CD4-positive, alpha-beta T cell treated with Interleukin-15 for 1 hour (primary cell): ENCODE results near the gene RUSF1.

ENCODE experiments used
- DNase-seq: peaks from one replicate; pipeline ENCODE4 v3.0.0-alpha.2; 2020

RUSF1 gene

GRCh38 chr16:31467151-31467773, 40.9 kb downstream of the RUSF1 start:
- DNase-seq, result no peak

GRCh38 chr16:31466381-31466841, 41.8 kb downstream of the RUSF1 start:
- no peak for DNase-seq

GRCh38 chr16:31465788-31466370, 42.3 kb downstream of the RUSF1 start:
- DNase-seq, result no peak

GRCh38 chr16:31464781-31465260, 43.4 kb downstream of the RUSF1 start:
- no peak for DNase-seq

- no peak for DNase-seq
These were observed 43.8 kb downstream of the RUSF1 start for GRCh38 chr16:31464348-31464769.

- DNase-seq, result no peak
These were observed 46.0 kb downstream of the RUSF1 start for GRCh38 chr16:31461921-31462804.

- no peak for DNase-seq
These were observed 46.8 kb downstream of the RUSF1 start for GRCh38 chr16:31461201-31461920.

- DNase-seq, result no peak
These were observed 47.6 kb downstream of the RUSF1 start for GRCh38 chr16:31460582-31461002.

GRCh38 chr16:31459687-31460581, 48.3 kb downstream of the RUSF1 start:
- DNase-seq, result peak; percentile 100

- peak; percentile 98 for DNase-seq
These were observed 49.1 kb downstream of the RUSF1 start, which contains the start of gene ARMC5 for GRCh38 chr16:31458844-31459686. ARMC5 (plus strand) TSS chr16:31459501; CDS start chr16:31459525, 24 bp downstream.

GRCh38 chr16:31458073-31458843, 49.9 kb downstream of the RUSF1 start:
- DNase-seq, result peak; percentile 56

GRCh38 chr16:31456988-31457360, 51.2 kb downstream of the RUSF1 start:
- peak; percentile 15 for DNase-seq

GRCh38 chr16:31455601-31456314, 52.4 kb downstream of the RUSF1 start:
- peak; percentile 16 for DNase-seq

- peak; percentile 67 for DNase-seq
These were observed 54.7 kb downstream of the RUSF1 start for GRCh38 chr16:31453255-31454204.

- DNase-seq, result no peak
These were observed 55.5 kb downstream of the RUSF1 start for GRCh38 chr16:31452631-31453106.

- no peak for DNase-seq
These were observed 56.4 kb downstream of the RUSF1 start for GRCh38 chr16:31451681-31452351.

GRCh38 chr16:31451201-31451600, 57.0 kb downstream of the RUSF1 start:
- DNase-seq, result no peak
